ENCODE measurements around the gene GRID2.

GRID2 gene

GRCh38 chr4:93319041-93319440 is 1015.3 kb downstream of the GRID2 start:
- Histone ChIP-seq H3K9me3 (no peaks in the 10 kb centered on the region), H3K36me3 (no peaks in the 10 kb centered on the region), H3K27me3 (no peaks in the 10 kb centered on the region), H3K4me3 (ENCODE audit: low read depth, low read length) (no peak overlapping the region), H3K4me1 (no peaks in the 10 kb centered on the region)
- DNase-seq = no peak
- TF ChIP-seq CTCF (IDR thresholded peaks at IDR 0.05; ENCODE audit: low read depth, low read length) = no peak

- no peak for TF ChIP-seq CTCF (IDR thresholded peaks at IDR 0.05; ENCODE audit: low read depth, low read length)
- no peaks in the 10 kb centered on the region for H3K27me3 ChIP-seq
- no peak overlapping the region for H3K4me3 ChIP-seq (ENCODE audit: low read depth, low read length)
- H3K9me3 ChIP-seq = no peaks in the 10 kb centered on the region
- no peak for DNase-seq
- H3K36me3 ChIP-seq = no peaks in the 10 kb centered on the region
- H3K4me1 ChIP-seq = no peaks in the 10 kb centered on the region
These were observed 1016.6 kb downstream of the GRID2 start for GRCh38 chr4:93320356-93320755.

GRCh38 chr4:93327346-93327745 is 1023.6 kb downstream of the GRID2 start:
- H3K4me3 ChIP-seq (ENCODE audit: low read depth, low read length) = no peak overlapping the region
- no peaks in the 10 kb centered on the region for H3K4me1 ChIP-seq
- TF ChIP-seq CTCF (IDR thresholded peaks at IDR 0.05; ENCODE audit: low read depth, low read length) = no peak
- H3K36me3 ChIP-seq = no peaks in the 10 kb centered on the region
- H3K27me3 ChIP-seq = no peaks in the 10 kb centered on the region
- DNase-seq = no peak
- no peaks in the 10 kb centered on the region for H3K9me3 ChIP-seq

GRCh38 chr4:93334003-93334402 is 1030.2 kb downstream of the GRID2 start:
- TF ChIP-seq CTCF (IDR thresholded peaks at IDR 0.05; ENCODE audit: low read depth, low read length) = no peak
- no peaks in the 10 kb centered on the region for H3K36me3 ChIP-seq
- no peaks in the 10 kb centered on the region for H3K27me3 ChIP-seq
- no peak for DNase-seq
- H3K4me1 ChIP-seq = no peaks in the 10 kb centered on the region
- no peak overlapping the region for H3K4me3 ChIP-seq (ENCODE audit: low read depth, low read length)
- H3K9me3 ChIP-seq = no peaks in the 10 kb centered on the region

GRCh38 chr4:93337196-93337595 is 1033.4 kb downstream of the GRID2 start:
- H3K4me3 ChIP-seq (ENCODE audit: low read depth, low read length) = no peak overlapping the region
- no peak for TF ChIP-seq CTCF (IDR thresholded peaks at IDR 0.05; ENCODE audit: low read depth, low read length)
- H3K27me3 ChIP-seq = no peaks in the 10 kb centered on the region
- H3K36me3 ChIP-seq = no peaks in the 10 kb centered on the region
- no peaks in the 10 kb centered on the region for H3K9me3 ChIP-seq
- H3K4me1 ChIP-seq = no peaks in the 10 kb centered on the region
- no peak for DNase-seq

- no peak for DNase-seq
- TF ChIP-seq CTCF (IDR thresholded peaks at IDR 0.05; ENCODE audit: low read depth, low read length) = no peak
- no peaks in the 10 kb centered on the region for H3K4me1 ChIP-seq
- H3K4me3 ChIP-seq (ENCODE audit: low read depth, low read length) = no peak overlapping the region
- H3K36me3 ChIP-seq = no peaks in the 10 kb centered on the region
- no peaks in the 10 kb centered on the region for H3K9me3 ChIP-seq
- H3K27me3 ChIP-seq = no peaks in the 10 kb centered on the region
These were observed 1039.0 kb downstream of the GRID2 start for GRCh38 chr4:93342738-93343137.
